HUES48 (cell line): ENCODE data around the gene VIM.

Experiments used
- H3K27ac ChIP-seq: one replicate; pipeline ENCODE4 v1.7.0; 2013; ENCODE audit warnings: low read depth, low read length, inconsistent platforms
- H3K27me3 ChIP-seq: 2 replicates; pipeline ENCODE4 v1.6.1; 2013; ENCODE audit warnings: mild to moderate bottlenecking, low read length; ENCODE audit not compliant: control insufficient read depth, insufficient read depth
- H3K36me3 ChIP-seq: 2 replicates; pipeline ENCODE4 v1.6.1; 2013; ENCODE audit warnings: low read length; ENCODE audit not compliant: control insufficient read depth, insufficient read depth
- H3K4me1 ChIP-seq: 2 replicates; pipeline ENCODE4 v1.6.1; 2013; ENCODE audit warnings: mild to moderate bottlenecking, low read length; ENCODE audit not compliant: control insufficient read depth, insufficient read depth
- H3K4me3 ChIP-seq: 2 replicates; pipeline ENCODE4 v1.5.1; 2013; ENCODE audit warnings: mild to moderate bottlenecking, low read depth, low read length
- H3K9ac ChIP-seq: 2 replicates; pipeline ENCODE4 v1.6.1; 2013; ENCODE audit warnings: mild to moderate bottlenecking, low read depth, low read length, moderate library complexity
- H3K9me3 ChIP-seq: 2 replicates; pipeline ENCODE4 v1.6.1; 2013; ENCODE audit warnings: low read length; ENCODE audit not compliant: control insufficient read depth, insufficient read depth

VIM gene

GRCh38 chr10:17232276-17232960 lies 4.4 kb downstream of the VIM start:
- H3K4me1 ChIP-seq = peaks cover 8% of the 10 kb centered on the region
- H3K4me3 ChIP-seq = no peak overlapping the region; the same call in 1 of the 2 replicates
- peaks cover 66% of the 10 kb centered on the region for H3K36me3 ChIP-seq
- peaks cover 14% of the 10 kb centered on the region for H3K27me3 ChIP-seq
- peak overlapping the region; percentile 56 for H3K27ac ChIP-seq
- peak overlapping the region; percentile 14; the same call in 1 of the 2 replicates for H3K9ac ChIP-seq
- no peaks in the 10 kb centered on the region for H3K9me3 ChIP-seq

- Histone ChIP-seq H3K9me3 (no peaks in the 10 kb centered on the region), H3K27me3 (peaks cover 8% of the 10 kb centered on the region; the same call in 1 of the 2 replicates), H3K36me3 (peaks cover 72% of the 10 kb centered on the region), H3K4me3 (no peak overlapping the region), H3K27ac (peak overlapping the region; percentile 21), H3K9ac (peak overlapping the region; percentile 55; the same call in 1 of the 2 replicates), H3K4me1 (0 out of 2 replicates have a peak, but pooled peaks cover 3% of the 10 kb centered on the region)
Observed at GRCh38 chr10:17233286-17233991, 5.4 kb downstream of the VIM start.

DNA sequence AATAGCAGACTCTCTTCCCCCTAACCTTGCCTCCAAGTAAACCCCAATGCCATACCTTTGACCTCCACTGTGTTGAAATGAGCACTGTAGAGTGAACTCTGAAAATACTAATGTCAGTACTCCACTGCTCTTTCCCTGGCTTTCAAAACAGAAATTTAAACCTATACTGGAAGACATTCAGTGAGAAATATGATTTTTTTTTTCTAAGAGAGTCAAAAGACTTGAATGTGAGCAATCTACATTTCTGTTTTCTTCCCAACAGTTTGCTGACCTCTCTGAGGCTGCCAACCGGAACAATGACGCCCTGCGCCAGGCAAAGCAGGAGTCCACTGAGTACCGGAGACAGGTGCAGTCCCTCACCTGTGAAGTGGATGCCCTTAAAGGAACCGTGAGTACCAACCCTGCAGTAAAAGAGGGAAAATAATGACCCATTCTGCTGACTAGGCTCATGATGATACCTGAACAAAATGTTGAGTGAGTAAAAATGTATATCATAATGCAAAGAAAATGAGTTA lies 6.4 kb downstream of the VIM start:
- 0 out of 2 replicates have a peak, but pooled peaks cover 3% of the 10 kb centered on the region for H3K4me1 ChIP-seq
- H3K4me3 ChIP-seq = no peak overlapping the region
- H3K9ac ChIP-seq = no peak overlapping the region
- no peaks in the 10 kb centered on the region for H3K9me3 ChIP-seq
- H3K36me3 ChIP-seq = peaks cover 72% of the 10 kb centered on the region
- no peak overlapping the region for H3K27ac ChIP-seq
- H3K27me3 ChIP-seq = peaks cover 2% of the 10 kb centered on the region; the same call in 1 of the 2 replicates

GRCh38 chr10:17235136-17235535 lies 7.1 kb downstream of the VIM start:
- no peak overlapping the region for H3K9ac ChIP-seq
- H3K4me3 ChIP-seq = no peak overlapping the region

DNA sequence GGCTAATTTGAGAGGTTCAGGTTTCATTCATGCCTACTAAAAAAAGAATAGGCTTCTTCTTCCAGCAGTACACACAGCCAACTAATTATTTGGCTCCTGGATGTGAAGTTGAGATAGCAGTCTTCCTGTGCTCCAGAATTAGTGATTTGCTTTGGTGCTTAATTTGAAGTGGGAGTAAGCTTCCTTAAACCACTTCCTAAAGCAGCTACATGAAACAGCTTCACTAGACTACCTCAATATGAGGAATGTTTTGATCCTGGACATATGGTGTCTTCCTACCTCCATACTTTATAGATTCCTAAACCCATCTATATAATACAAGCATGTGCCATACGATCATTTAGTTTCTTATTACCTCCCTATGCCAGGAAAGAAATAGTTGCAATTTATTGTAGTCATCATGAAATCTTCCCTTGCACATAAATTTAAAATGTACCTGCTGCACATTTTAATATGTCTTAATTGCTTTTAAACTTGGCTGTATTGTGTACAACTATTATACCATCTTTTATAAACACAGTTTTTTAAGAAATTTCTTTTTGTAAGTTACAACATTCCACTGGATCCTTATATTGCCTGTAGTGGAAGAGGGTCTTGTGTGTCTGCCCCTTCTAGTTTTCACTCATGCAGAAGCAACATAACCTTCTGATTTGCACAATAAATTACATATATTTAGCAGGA lies 8.6 kb downstream of the VIM start:
- H3K27me3 ChIP-seq = no peaks in the 10 kb centered on the region
- no peaks in the 10 kb centered on the region for H3K9me3 ChIP-seq
- H3K36me3 ChIP-seq = peaks cover 64% of the 10 kb centered on the region
- H3K4me1 ChIP-seq = no peaks in the 10 kb centered on the region
- H3K4me3 ChIP-seq = no peak overlapping the region
- no peak overlapping the region for H3K27ac ChIP-seq
- no peak overlapping the region for H3K9ac ChIP-seq

More at GRCh38 chr10:17235136-17235535, 7.1 kb downstream of the VIM start:
- 0 out of 2 replicates have a peak, but pooled peaks cover 3% of the 10 kb centered on the region for H3K4me1 ChIP-seq
- peaks cover 72% of the 10 kb centered on the region for H3K36me3 ChIP-seq
- H3K27me3 ChIP-seq = no peaks in the 10 kb centered on the region
- no peak overlapping the region for H3K27ac ChIP-seq
- no peaks in the 10 kb centered on the region for H3K9me3 ChIP-seq

DNA sequence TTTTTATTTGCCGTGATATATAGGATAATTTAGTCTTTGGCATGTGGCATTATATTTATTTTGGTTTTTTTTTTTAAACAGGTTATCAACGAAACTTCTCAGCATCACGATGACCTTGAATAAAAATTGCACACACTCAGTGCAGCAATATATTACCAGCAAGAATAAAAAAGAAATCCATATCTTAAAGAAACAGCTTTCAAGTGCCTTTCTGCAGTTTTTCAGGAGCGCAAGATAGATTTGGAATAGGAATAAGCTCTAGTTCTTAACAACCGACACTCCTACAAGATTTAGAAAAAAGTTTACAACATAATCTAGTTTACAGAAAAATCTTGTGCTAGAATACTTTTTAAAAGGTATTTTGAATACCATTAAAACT lies 9.1 kb downstream of the VIM start:
- Histone ChIP-seq H3K4me3 (no peak overlapping the region), H3K36me3 (peaks cover 59% of the 10 kb centered on the region), H3K9ac (no peak overlapping the region), H3K27ac (no peak overlapping the region), H3K9me3 (peaks cover 3% of the 10 kb centered on the region; the same call in 1 of the 2 replicates), H3K4me1 (no peaks in the 10 kb centered on the region), H3K27me3 (no peaks in the 10 kb centered on the region)

GRCh38 chr10:17237915-17238444 lies 9.9 kb downstream of the VIM start:
- H3K9ac ChIP-seq = no peak overlapping the region
- no peak overlapping the region for H3K4me3 ChIP-seq
- H3K27me3 ChIP-seq = no peaks in the 10 kb centered on the region
- no peak overlapping the region for H3K27ac ChIP-seq
- peaks cover 3% of the 10 kb centered on the region; the same call in 1 of the 2 replicates for H3K9me3 ChIP-seq
- peaks cover 50% of the 10 kb centered on the region for H3K36me3 ChIP-seq
- H3K4me1 ChIP-seq = no peaks in the 10 kb centered on the region

GRCh38 chr10:17238445-17239291 lies 10.6 kb downstream of the VIM start:
- Histone ChIP-seq H3K4me1 (no peaks in the 10 kb centered on the region), H3K9me3 (peaks cover 3% of the 10 kb centered on the region; the same call in 1 of the 2 replicates), H3K27me3 (no peaks in the 10 kb centered on the region), H3K36me3 (peaks cover 43% of the 10 kb centered on the region), H3K4me3 (no peak overlapping the region), H3K9ac (no peak overlapping the region), H3K27ac (no peak overlapping the region)

GRCh38 chr10:17239345-17240085 lies 11.5 kb downstream of the VIM start:
- Histone ChIP-seq H3K27me3 (no peaks in the 10 kb centered on the region), H3K9ac (no peak overlapping the region), H3K4me3 (no peak overlapping the region), H3K36me3 (peaks cover 35% of the 10 kb centered on the region), H3K27ac (no peak overlapping the region), H3K9me3 (peaks cover 3% of the 10 kb centered on the region; the same call in 1 of the 2 replicates), H3K4me1 (no peaks in the 10 kb centered on the region)
